HFFc6 (cell line): ENCODE measurements around the gene SRRD. TPM values are rescaled to one million over a fixed set of nuclear protein-coding genes. Genes with fewer than 3 reads are reported as not detected.

Experiments used
- DNase-seq: peaks from one replicate; pipeline ENCODE4 v3.0.0-alpha.2; 2018
- H3K27ac Mint-ChIP-seq: 2 replicates; pipeline ENCODE4 v1.8.0; 2020; ENCODE audit warnings: mild to moderate bottlenecking, mixed read lengths
- H3K27me3 Mint-ChIP-seq: 2 replicates; pipeline ENCODE4 v1.8.0; 2021; ENCODE audit warnings: mild to moderate bottlenecking, moderate library complexity, mixed read lengths; ENCODE audit not compliant: insufficient read depth
- H3K36me3 Mint-ChIP-seq: 2 replicates; pipeline ENCODE4 v1.8.0; 2021; ENCODE audit warnings: low read depth, mixed read lengths
- H3K4me1 Mint-ChIP-seq: 2 replicates; pipeline ENCODE4 v1.8.0; 2020; ENCODE audit warnings: low read depth, mixed read lengths
- H3K4me3 Mint-ChIP-seq: 2 replicates; pipeline ENCODE4 v1.8.0; 2020; ENCODE audit warnings: mild to moderate bottlenecking, moderate library complexity, mixed read lengths
- H3K9me3 Mint-ChIP-seq: 2 replicates; pipeline ENCODE4 v1.8.0; 2020; ENCODE audit warnings: mild to moderate bottlenecking, mixed read lengths
- CTCF ChIP-seq: fragments of 200-600 bp; sonication (generic); IDR thresholded peaks from 2 replicates; pipeline ENCODE4 v1.5.0; 2021; ENCODE audit warnings: antibody characterized with exemption, mild to moderate bottlenecking
- total RNA-seq, 6 experiments: library from RNA; stranded (reverse); fragmentation: NEBNext Ultra II Directional; extraction: Animal tissue kit (Norgen Biotek cat#: 25700); gene quantifications; 2 replicates in 1 of 6; 3 replicates in 5 of 6; pipeline ENCODE4 v1.2.3, GENCODE V29; 2021

Gene SRRD
- total RNA-seq, 6 experiments from 2014 or later = 15.0 to 21.2 (median 19.1) TPM

GRCh38 chr22:26485013-26485412, 1.3 kb downstream of the SRRD start:
- DNase-seq = no peak
- Mint-ChIP-seq H3K9me3 (no peaks in the 10 kb centered on the region), H3K27ac (peak overlapping the region; percentile 61)

GRCh38 chr22:26485806-26486390, 2.2 kb downstream of the SRRD start:
- H3K27me3 Mint-ChIP-seq = no peaks in the 10 kb centered on the region; the same call in 1 of the 2 replicates
- TF ChIP-seq CTCF = no peak
- H3K9me3 Mint-ChIP-seq = no peaks in the 10 kb centered on the region
- 0 out of 2 replicates have a peak, but pooled peaks cover 4% of the 10 kb centered on the region for H3K36me3 Mint-ChIP-seq
- H3K4me1 Mint-ChIP-seq = peaks cover 46% of the 10 kb centered on the region
- no peak overlapping the region; the same call in 1 of the 2 replicates for H3K4me3 Mint-ChIP-seq
- no peak for DNase-seq
- peak overlapping the region; percentile 61 for H3K27ac Mint-ChIP-seq

More at GRCh38 chr22:26485013-26485412, 1.3 kb downstream of the SRRD start:
- Mint-ChIP-seq H3K27me3 (no peaks in the 10 kb centered on the region; the same call in 1 of the 2 replicates), H3K36me3 (0 out of 2 replicates have a peak, but pooled peaks cover 4% of the 10 kb centered on the region), H3K4me3 (peak overlapping the region; percentile 92), H3K4me1 (peaks cover 55% of the 10 kb centered on the region)
- no peak for TF ChIP-seq CTCF

- Mint-ChIP-seq H3K4me3 (no peak overlapping the region), H3K4me1 (peaks cover 41% of the 10 kb centered on the region), H3K27ac (no peak overlapping the region; the same call in 1 of the 2 replicates), H3K27me3 (no peaks in the 10 kb centered on the region; the same call in 1 of the 2 replicates), H3K36me3 (0 out of 2 replicates have a peak, but pooled peaks cover 4% of the 10 kb centered on the region), H3K9me3 (no peaks in the 10 kb centered on the region)
- no peak for TF ChIP-seq CTCF
- no peak for DNase-seq
These were observed 2.7 kb downstream of the SRRD start for GRCh38 chr22:26486394-26486793.

- no peak for DNase-seq
- no peak overlapping the region for H3K4me3 Mint-ChIP-seq
- peaks cover 14% of the 10 kb centered on the region; the same call in 1 of the 2 replicates for H3K36me3 Mint-ChIP-seq
- peaks cover 25% of the 10 kb centered on the region for H3K4me1 Mint-ChIP-seq
- H3K27ac Mint-ChIP-seq = no peak overlapping the region
- TF ChIP-seq CTCF = no peak
- no peaks in the 10 kb centered on the region; the same call in 1 of the 2 replicates for H3K27me3 Mint-ChIP-seq
- no peaks in the 10 kb centered on the region for H3K9me3 Mint-ChIP-seq
These were observed 4.3 kb downstream of the SRRD start for GRCh38 chr22:26487996-26488395.

- DNase-seq = no peak
- Mint-ChIP-seq H3K27ac (no peak overlapping the region), H3K27me3 (no peaks in the 10 kb centered on the region; the same call in 1 of the 2 replicates), H3K9me3 (no peaks in the 10 kb centered on the region), H3K4me1 (peaks cover 18% of the 10 kb centered on the region), H3K4me3 (no peak overlapping the region), H3K36me3 (peaks cover 22% of the 10 kb centered on the region)
- no peak for TF ChIP-seq CTCF
These were observed 5.9 kb downstream of the SRRD start for GRCh38 chr22:26489447-26490036.
